ENCODE results near the gene SIAH1. TPM values are rescaled to one million over a fixed set of nuclear protein-coding genes. Genes with fewer than 3 reads are reported as not detected.
"Not testable (repeated sequence)": the region's sequence is repeated elsewhere in the genome, so short reads cannot be mapped to it uniquely, and the experiment has no call there.

Gene SIAH1
- total RNA-seq = 25.9 and 35.6 TPM in 2 replicates

DNA sequence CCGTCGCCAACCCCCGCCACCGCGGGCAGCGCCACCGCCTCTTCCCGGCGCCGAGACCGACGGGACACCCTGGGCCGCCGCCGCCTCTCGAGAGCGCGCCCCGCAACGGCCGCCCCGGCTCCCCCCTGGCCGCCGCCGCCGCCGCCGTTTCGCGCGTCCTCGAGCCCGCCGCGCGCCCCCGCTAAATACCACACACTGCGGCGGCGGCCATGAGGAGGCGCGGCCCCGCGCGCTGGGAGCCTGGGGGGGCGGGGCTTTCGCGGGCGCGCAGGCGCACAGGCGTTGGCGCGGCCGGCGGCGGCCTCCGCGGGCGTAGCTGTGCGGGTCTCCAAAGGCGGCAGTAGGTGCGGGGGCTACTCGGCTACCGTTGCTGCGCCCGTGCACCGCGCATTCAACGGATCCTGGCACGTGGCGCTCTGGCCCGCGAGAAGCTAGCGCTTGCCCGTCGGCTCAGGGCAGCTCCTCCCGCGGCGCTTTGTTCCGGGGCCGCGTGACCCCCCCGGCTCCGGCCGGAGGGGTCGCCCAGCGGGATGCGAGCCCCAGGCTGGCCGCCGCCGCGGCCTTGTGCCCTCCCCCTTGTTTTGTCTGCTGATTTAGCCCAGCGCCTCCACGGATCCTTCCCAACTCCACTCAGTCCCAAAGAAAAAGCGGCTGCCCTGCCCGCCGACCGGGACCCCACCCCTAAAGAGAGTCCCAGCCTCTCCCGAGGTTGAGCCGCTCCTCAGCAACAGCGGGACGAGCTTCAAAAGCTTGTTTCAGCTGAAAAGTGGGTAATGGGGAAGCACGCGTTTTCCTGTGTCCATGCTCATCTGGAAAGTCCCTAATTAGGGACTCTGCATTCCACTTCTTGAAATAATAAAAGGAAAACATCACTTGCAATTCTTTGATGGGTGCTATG lies at the start of gene SIAH1:
Gene SIAH1 (minus strand): TSS at position 161 of the 898 bp plus-strand sequence. CDS start 22,985 bp downstream, outside the sequence.
- DNase-seq = peak; percentile 88

DNA sequence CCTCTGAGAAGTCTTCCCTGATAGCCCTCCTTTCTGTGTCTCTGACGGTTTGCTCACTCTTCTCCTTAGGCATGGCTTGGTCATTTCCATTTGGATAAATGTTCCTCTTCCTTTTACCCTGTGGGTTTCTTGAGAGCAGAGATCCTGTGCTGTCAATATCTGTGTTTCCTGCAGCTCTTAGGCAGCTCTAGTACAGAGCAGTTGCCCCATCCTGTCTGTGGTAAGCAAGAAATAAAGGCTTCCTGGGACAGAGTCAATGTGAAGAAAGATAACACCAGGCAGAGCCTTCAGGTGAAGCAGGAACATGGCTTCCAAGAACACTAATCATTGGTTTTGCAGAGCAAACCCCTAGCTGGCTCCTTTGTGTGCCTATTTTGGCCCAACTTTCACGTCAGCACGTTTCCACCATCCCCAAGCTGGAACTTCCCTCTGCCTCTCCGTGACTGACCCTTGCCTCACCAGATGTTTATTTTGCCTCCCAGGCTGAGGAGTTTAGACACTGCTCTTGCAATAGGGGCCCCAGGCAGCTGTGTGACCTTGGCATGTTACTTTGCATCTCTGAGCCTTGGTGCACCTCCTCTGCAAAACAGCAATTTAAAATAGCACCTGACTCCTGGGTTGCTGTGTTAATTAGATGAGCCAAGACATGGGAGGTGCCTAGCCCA lies 49.6 kb upstream of the SIAH1 start:
- DNase-seq = no peak

DNA sequence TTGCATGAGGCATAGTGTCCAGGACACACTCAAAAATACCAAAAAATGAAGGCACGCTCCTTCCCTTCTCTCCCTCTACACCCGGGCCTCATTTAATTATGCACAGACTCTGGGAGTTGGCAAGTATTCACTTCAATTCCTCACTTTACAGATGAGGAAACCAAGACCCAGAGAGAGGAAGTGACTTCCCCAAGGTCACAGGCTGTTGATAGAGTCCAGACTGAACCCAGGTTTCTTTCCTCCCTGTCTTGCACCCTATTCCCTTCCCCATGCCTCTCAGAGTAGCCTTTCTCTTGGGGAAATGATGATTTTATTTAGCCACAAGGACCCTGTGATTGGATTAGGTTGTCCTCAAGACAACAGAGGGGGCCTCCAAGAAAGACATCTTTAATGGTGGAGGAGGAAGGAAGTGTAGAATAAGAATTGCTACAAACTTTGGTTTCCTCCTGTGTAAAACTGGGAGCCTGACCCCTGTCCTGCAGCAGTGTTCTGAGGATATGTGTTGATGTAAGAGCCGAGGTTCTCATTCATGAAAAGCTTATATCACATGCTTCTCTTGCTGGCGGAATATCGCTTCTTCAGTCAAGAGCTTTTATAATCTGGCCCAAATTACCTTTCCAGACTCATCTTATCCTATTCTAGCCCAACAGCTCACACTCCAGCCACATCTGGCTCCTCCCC lies 48.8 kb upstream of the SIAH1 start:
- no peak for DNase-seq

DNA sequence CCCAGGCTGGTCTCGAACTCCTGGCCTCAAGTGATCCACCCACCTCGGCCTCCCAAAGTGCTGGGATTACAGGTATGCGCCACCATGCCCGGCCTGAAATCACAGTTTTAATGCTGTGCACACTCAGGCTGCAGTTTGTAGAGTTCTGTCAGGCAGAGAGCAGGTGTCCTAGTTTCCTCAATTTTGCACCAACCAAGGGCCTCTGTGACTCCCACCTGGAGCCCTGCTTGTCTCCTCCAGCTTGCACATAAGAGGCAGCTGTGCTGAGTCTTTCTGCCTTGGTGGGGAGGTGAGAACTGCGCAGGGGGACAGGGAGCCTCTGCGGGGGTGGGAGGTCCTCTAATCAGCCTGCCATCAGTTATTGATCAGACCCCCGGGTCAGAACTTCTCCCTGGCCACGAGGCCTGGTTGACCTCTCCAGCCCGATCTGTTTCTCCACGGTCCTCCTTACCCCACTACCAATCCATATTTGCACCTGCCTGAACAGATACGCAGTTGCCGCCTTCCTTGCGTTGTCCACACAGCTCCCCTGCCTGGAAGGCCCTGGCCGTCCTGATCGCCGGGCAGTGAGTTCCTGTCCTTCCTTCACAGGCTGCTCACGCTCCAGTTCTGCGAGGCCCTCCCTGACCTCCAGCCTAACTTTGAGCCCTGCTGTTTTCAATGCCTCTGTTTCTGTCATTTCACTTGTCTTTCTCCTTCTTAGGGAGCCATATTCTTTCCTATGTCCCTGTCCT lies 48.1 kb upstream of the SIAH1 start:
- DNase-seq = no peak

- no peak for DNase-seq
Observed at GRCh38 chr16:48432136-48432535, 46.9 kb upstream of the SIAH1 start.

- DNase-seq = no peak
Observed at GRCh38 chr16:48430890-48431289, 45.7 kb upstream of the SIAH1 start.

- no peak for DNase-seq
Observed at GRCh38 chr16:48426244-48427141, 41.3 kb upstream of the SIAH1 start.

DNA sequence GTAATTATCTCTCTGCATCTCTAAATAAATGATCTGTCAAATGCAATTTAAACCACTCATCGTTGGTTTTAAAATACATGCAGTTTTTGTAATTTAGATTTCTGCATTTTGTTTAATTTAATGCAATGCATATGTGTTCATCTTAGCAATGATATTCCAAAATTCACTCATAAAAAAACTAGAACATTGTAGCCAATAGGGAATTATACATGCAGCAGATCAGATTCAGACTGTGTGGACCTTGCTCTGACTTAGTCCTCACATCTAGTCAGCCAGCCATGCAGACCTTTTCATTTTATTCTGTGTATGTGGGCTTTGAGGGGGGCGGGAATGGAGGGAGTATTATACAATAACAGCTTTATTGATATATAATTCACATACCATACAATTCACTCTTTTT lies 37.3 kb upstream of the SIAH1 start:
- no peak for DNase-seq

- no peak for DNase-seq
Observed at GRCh38 chr16:48421741-48422140, 36.5 kb upstream of the SIAH1 start.

- DNase-seq = no peak
Observed at GRCh38 chr16:48420437-48420836, 35.2 kb upstream of the SIAH1 start.

DNA sequence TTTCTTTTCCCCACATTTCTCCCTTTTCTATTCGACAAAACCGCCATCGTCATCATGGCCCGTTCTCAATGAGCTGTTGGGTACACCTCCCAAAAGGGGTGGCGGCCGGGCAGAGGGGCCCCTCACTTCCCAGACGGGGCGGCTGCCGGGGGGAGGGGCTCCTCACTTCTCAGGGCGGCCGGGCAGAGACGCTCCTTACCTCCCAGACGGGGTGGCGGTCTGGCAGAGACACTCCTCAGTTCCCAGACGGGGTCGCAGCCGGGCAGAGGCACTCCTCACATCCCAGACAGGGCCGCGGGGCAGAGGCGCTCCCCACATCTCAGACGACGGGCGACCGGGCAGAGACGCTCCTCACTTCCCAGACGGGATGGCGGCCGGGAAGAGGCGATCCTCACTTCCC lies 31.4 kb upstream of the SIAH1 start:
- DNase-seq = not testable (repeated sequence)

DNA sequence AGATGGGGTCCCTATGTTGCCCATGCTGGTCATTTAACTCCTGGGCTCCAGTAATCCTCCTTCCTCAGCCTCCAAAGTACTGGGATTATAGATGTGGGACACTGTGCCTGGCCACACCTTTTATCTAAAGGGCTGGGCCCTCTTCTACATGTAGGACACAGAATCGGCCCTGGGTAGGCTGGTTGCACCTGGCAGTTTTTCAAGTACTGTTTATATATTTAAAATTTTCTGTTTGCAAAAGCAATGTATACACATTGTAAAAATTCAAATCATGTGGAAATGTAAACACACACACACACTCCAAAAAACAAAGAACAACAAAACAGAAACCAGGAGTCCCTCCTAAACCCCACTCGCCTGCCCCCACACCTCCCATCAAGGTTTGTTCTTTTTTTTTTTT lies 28.1 kb upstream of the SIAH1 start:
- DNase-seq = no peak

- no peak for DNase-seq
Observed at GRCh38 chr16:48409839-48410632, 24.8 kb upstream of the SIAH1 start.

DNA sequence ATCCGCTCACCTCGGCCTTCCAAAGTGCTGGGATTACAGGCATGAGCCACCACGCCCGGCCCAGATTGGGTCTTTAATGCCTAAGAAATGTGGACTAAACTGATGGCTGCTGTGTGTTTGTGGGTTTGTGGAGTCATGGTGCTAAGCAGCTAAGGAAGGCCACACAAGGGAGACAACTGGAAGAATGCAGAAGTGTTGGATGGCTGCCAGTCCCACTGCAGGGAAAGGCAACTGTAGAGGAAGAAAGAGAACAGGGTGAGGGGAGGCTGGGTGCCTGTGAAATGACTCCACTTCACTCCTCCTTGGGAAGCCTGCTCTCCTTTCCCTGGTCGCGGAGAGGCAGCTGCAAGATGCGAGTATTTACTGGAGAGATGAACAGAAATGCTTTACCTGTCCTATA lies 23.5 kb upstream of the SIAH1 start:
- DNase-seq = no peak

- DNase-seq = no peak
Observed at GRCh38 chr16:48405907-48406306, 20.7 kb upstream of the SIAH1 start.

DNA sequence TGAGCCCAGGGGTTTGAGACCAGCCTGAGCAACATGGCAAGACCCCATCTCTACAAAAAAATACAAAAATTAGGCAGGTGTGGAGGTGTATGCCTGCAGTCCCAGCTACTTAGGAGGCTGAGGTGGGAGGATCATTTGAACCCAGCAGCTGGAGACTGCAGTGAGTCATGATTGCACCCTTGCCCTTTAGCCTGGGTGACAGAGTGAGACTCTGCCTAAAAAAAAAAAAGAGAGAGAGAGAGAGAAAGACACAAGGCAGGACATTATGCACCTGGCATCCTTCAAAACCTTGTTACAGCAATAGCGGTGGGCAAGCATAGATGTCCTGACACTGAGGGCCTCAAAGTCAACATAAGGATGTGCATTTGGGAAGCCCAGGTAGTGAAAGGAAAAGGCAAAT lies 19.9 kb upstream of the SIAH1 start:
- DNase-seq = no peak

GRCh38 chr16:48402547-48402946 lies 17.3 kb upstream of the SIAH1 start:
- not testable (repeated sequence) for DNase-seq

GRCh38 chr16:48395375-48395774 lies 10.2 kb upstream of the SIAH1 start:
- DNase-seq = no peak

GRCh38 chr16:48394355-48394703 lies 9.1 kb upstream of the SIAH1 start:
- peak; percentile 20 for DNase-seq

DNA sequence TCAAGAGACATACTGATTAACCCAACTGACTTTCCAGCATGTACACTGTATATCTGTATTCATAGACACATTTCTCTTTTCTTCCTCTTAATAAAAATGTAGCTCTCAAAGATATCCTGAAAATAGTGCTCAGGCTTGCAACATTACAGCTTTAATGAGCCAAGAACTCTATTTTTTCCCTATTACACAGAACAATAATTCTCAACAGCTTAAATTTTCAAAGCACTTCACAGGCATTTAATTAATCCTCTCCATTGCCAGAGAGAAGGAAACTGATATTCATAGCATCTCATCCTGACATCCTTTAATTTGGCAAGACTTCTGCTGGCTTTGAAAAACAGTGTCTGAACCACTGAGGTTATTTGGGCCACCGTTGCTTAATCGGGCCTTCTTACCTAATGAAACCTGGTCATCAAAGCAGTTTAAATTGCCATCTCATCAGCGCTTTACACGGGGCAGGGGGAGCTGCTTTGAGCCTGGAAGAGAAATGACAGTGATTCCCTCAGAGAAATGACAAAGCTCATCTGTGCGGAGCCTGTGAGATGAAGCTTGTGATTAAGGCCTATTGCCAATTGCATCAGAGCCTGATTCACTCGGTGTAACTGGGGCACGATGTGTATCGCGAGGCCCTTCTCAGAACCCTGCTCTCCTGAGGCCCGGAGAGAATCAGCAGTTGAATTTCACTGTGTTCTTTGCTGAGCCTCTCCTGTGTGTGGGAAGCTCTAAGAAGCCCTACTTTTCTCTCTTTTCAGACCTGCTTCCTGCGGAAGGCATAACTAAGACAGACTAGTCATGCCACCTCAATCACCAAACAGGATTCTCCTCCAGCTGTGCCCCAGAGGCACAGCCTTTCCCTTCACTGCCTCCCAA lies 8.5 kb upstream of the SIAH1 start:
- DNase-seq = no peak

Data from dermis blood vessel endothelial cell (primary cell).